ENCODE data around the gene SLC39A11. TPM values are rescaled to one million over a fixed set of nuclear protein-coding genes. Genes with fewer than 3 reads are reported as not detected.
A peak's percentile ranks its signal among the peaks of the same experiment; 100 is the strongest.

The SLC39A11 gene
- total RNA-seq, 1 experiment from 2014 or later, result 18.9 TPM

DNA sequence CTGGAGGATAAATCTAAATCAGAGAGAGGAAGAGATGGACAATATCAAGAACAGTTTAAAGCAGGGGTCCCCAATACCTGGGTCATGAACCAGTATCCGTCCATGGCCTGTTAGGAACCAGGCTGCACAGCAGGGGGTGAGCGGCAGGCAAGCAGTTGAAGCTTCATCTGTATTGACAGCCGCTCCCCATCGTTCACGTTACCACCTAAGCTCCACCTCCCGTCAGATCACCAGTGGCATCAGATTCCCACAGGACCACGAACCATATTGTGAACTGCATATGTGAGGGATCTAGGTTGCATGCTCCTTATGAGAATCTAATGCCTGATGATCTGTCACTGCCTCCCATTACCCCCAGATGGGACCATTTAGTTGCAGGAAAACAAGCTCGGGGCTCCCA is 226.5 kb downstream of the SLC39A11 start:
- ChIA-PET CTCF (no interaction called here), POLR2A (interaction anchor here (0.7 kb wide), 1 partner anchor 273 kb away, joined by 3 read pairs; no protein-coding TSS in a partner anchor)
- DNase-seq (ENCODE audit: low spot score) (no peak), ATAC-seq (no peak)
- 0 out of 2 replicates have a peak, but pooled peaks cover 2% of the 10 kb centered on the region for H3K4me1 Mint-ChIP-seq
- peaks cover 20% of the 10 kb centered on the region for H3K9me3 Mint-ChIP-seq
- H3K4me3 Mint-ChIP-seq, result no peak overlapping the region
- peaks cover 16% of the 10 kb centered on the region for H3K36me3 Mint-ChIP-seq
- H3K27me3 Mint-ChIP-seq (ENCODE audit: low read depth), result no peaks in the 10 kb centered on the region; the same call in 1 of the 2 replicates
- H3K27ac Mint-ChIP-seq, result no peak overlapping the region
- TF ChIP-seq ZNF121 (CRISPR knock-in tag; IDR thresholded peaks at IDR 0.05) (0 out of 2 replicates have a peak, but pooled peaks have one; percentile 36), NFYB (CRISPR knock-in tag; conservative IDR thresholded peaks at IDR 0.05; ENCODE audit: low read depth) (no peak)

- no peak for TF ChIP-seq TEAD4 (CRISPR knock-in tag; IDR thresholded peaks at IDR 0.05)
- no peak for TF ChIP-seq FOXP1 (CRISPR knock-in tag; IDR thresholded peaks at IDR 0.05; ENCODE audit: borderline replicate concordance)
- TF ChIP-seq EMX1 (CRISPR knock-in tag; IDR thresholded peaks at IDR 0.05), result no peak
- TF ChIP-seq GABPB1 (CRISPR knock-in tag; IDR thresholded peaks at IDR 0.05), result no peak
- TF ChIP-seq ESRRA (CRISPR knock-in tag; IDR thresholded peaks at IDR 0.05; ENCODE audit: borderline replicate concordance), result no peak
- TF ChIP-seq HMGA2 (CRISPR knock-in tag; IDR thresholded peaks at IDR 0.05), result no peak
- no peak for TF ChIP-seq ZNF416 (CRISPR knock-in tag; IDR thresholded peaks at IDR 0.05)
- no peak for TF ChIP-seq ATF1 (CRISPR knock-in tag; IDR thresholded peaks at IDR 0.05)
- TF ChIP-seq NFATC4 (CRISPR knock-in tag; IDR thresholded peaks at IDR 0.05), result no peak
- TF ChIP-seq ZBTB43 (CRISPR knock-in tag; IDR thresholded peaks at IDR 0.05), result no peak
- TF ChIP-seq TEAD1 (CRISPR knock-in tag; IDR thresholded peaks at IDR 0.05), result no peak
- TF ChIP-seq OVOL2 (CRISPR knock-in tag; IDR thresholded peaks at IDR 0.05; ENCODE audit: borderline replicate concordance), result no peak
- TF ChIP-seq SMAD4 (CRISPR knock-in tag; IDR thresholded peaks at IDR 0.05), result no peak
- TF ChIP-seq NR3C1 (CRISPR knock-in tag; conservative IDR thresholded peaks at IDR 0.05; ENCODE audit: low read depth), result no peak
- TF ChIP-seq NFYB (CRISPR knock-in tag; conservative IDR thresholded peaks at IDR 0.05; ENCODE audit: low read depth), result no peak
- TF ChIP-seq MYBL2 (CRISPR knock-in tag; IDR thresholded peaks at IDR 0.05), result no peak
- H3K27ac Mint-ChIP-seq, result no peak overlapping the region
- DNase-seq (ENCODE audit: low spot score), result no peak
- H3K4me1 Mint-ChIP-seq, result 0 out of 2 replicates have a peak, but pooled peaks cover 2% of the 10 kb centered on the region
- H3K36me3 Mint-ChIP-seq, result peaks cover 19% of the 10 kb centered on the region
- H3K9me3 Mint-ChIP-seq, result peaks cover 29% of the 10 kb centered on the region
- ChIA-PET POLR2A (no interaction called here), CTCF (interaction anchor here (0.7 to 1.2 kb wide), 2 partner anchors 138 to 500 kb away, joined by 3 read pairs; no protein-coding TSS in a partner anchor)
- H3K27me3 Mint-ChIP-seq (ENCODE audit: low read depth), result no peaks in the 10 kb centered on the region; the same call in 1 of the 2 replicates
- H3K4me3 Mint-ChIP-seq, result no peak overlapping the region
- no peak for ATAC-seq
Measured at GRCh38 chr17:72863526-72864211, 228.8 kb downstream of the SLC39A11 start.

GRCh38 chr17:72862276-72862999 is 230.1 kb downstream of the SLC39A11 start:
- POLR2A ChIA-PET, result no interaction called here
- Mint-ChIP-seq H3K27me3 (ENCODE audit: low read depth) (no peaks in the 10 kb centered on the region; the same call in 1 of the 2 replicates), H3K4me3 (no peak overlapping the region), H3K9me3 (peaks cover 36% of the 10 kb centered on the region), H3K4me1 (0 out of 2 replicates have a peak, but pooled peaks cover 2% of the 10 kb centered on the region), H3K36me3 (peaks cover 24% of the 10 kb centered on the region), H3K27ac (no peak overlapping the region)
- no peak for ATAC-seq
- DNase-seq (ENCODE audit: low spot score), result no peak
- CTCF ChIA-PET, result interaction anchor here (1.2 kb wide), 1 partner anchor 137 kb away, joined by 3 read pairs; no protein-coding TSS in a partner anchor
- no peak for TF ChIP-seq NFYB (CRISPR knock-in tag; conservative IDR thresholded peaks at IDR 0.05; ENCODE audit: low read depth)
- TF ChIP-seq TCF7 (CRISPR knock-in tag; IDR thresholded peaks at IDR 0.05; ENCODE audit: low read depth), result no peak
- TF ChIP-seq, protein P1, sequence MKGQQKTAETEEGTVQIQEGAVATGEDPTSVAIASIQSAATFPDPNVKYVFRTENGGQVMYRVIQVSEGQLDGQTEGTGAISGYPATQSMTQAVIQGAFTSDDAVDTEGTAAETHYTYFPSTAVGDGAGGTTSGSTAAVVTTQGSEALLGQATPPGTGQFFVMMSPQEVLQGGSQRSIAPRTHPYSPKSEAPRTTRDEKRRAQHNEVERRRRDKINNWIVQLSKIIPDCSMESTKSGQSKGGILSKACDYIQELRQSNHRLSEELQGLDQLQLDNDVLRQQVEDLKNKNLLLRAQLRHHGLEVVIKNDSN (CRISPR knock-in tag; IDR thresholded peaks at IDR 0.05), result no peak
- TF ChIP-seq, protein P2, sequence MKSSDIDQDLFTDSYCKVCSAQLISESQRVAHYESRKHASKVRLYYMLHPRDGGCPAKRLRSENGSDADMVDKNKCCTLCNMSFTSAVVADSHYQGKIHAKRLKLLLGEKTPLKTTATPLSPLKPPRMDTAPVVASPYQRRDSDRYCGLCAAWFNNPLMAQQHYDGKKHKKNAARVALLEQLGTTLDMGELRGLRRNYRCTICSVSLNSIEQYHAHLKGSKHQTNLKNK (CRISPR knock-in tag; IDR thresholded peaks at IDR 0.05), result no peak
- no peak for TF ChIP-seq ELF4 (CRISPR knock-in tag; IDR thresholded peaks at IDR 0.05; ENCODE audit: low read depth)
- no peak for TF ChIP-seq FOXK1 (CRISPR knock-in tag; IDR thresholded peaks at IDR 0.05)
- TF ChIP-seq PREB (CRISPR knock-in tag; IDR thresholded peaks at IDR 0.05; ENCODE audit: borderline replicate concordance), result no peak
- no peak for TF ChIP-seq CREB1 (CRISPR knock-in tag; IDR thresholded peaks at IDR 0.05)
- no peak for TF ChIP-seq CDX4 (CRISPR knock-in tag; IDR thresholded peaks at IDR 0.05; ENCODE audit: borderline replicate concordance)
- TF ChIP-seq NR2C2 (CRISPR knock-in tag; IDR thresholded peaks at IDR 0.05), result no peak
- no peak for TF ChIP-seq JUN (CRISPR knock-in tag; IDR thresholded peaks at IDR 0.05)
- TF ChIP-seq SP1 (CRISPR knock-in tag; conservative IDR thresholded peaks at IDR 0.05), result no peak
- no peak for TF ChIP-seq ZNF317 (CRISPR knock-in tag; IDR thresholded peaks at IDR 0.05; ENCODE audit: borderline replicate concordance, low read depth)
